Left lung (tissue), 10 donors: Measurements from ENCODE around the gene CGGBP1. TPM values are rescaled to one million over a fixed set of nuclear protein-coding genes. Genes with fewer than 3 reads are reported as not detected.

ENCODE experiments used
- ATAC-seq: fragments of 200-7000 bp; cut with Tn5 transposase; one replicate; pipeline ENCODE4 v1.9.1; 2020; ENCODE audit warnings: moderate library complexity
- DNase-seq, 4 donors: peaks; one replicate each; pipeline ENCODE4 v3.0.0-alpha.2; 2013 to 2020
- H3K27ac ChIP-seq, 2 donors: fragments of 200-600 bp; sonication (generic) in 1 of 2; one replicate each; pipeline versions ENCODE4 v1.5.0 to v1.8.0; 2020 to 2021
- H3K27me3 ChIP-seq, 2 donors: fragments of 200-600 bp; sonication (generic) in 1 of 2; one replicate each; pipeline versions ENCODE4 v1.5.0 to v1.8.0; 2020 to 2021
- H3K36me3 ChIP-seq, 2 donors: fragments of 200-600 bp; sonication (generic) in 1 of 2; one replicate each; pipeline versions ENCODE4 v1.5.0 to v1.8.0; 2020 to 2021
- H3K4me1 ChIP-seq, 2 donors: fragments of 200-600 bp; one replicate each; pipeline ENCODE4 v1.8.0; 2021
- H3K4me3 ChIP-seq, 2 donors: fragments of 200-600 bp; sonication (generic) in 1 of 2; one replicate each; pipeline versions ENCODE4 v1.5.0 to v1.8.0; 2020 to 2021; ENCODE audit warnings: mild to moderate bottlenecking in 1 of 2
- H3K9me3 ChIP-seq, 2 donors: fragments of 200-600 bp; sonication (generic) in 1 of 2; one replicate each; pipeline versions ENCODE4 v1.5.0 to v1.8.0; 2020 to 2021
- intact Hi-C, 2 donors: fragments of 100-400 bp; cut with DNase I; formaldehyde crosslinking; loops; one replicate each; pipeline versions ENCODE4 v1.11.2 to v1.14.2; 2022
- polyA plus RNA-seq, 6 donors: library from polyadenylated mRNA; unstranded; fragments of 120-200 nt; gene quantifications; one replicate each; pipeline ENCODE4 v1.2.1, GENCODE V29; 2013; ENCODE audit not compliant: insufficient read length in 6 of 6
- total RNA-seq, 2 donors: library from RNA; stranded (reverse); fragmentation: NEBNext Ultra II Directional; extraction: Animal tissue kit (Norgen Biotek cat#: 25700); gene quantifications; one replicate each; pipeline ENCODE4 v1.2.1, GENCODE V29; 2021
- TF ChIP-seq, protein P1 (sequence below), 2 donors: fragments of 200-600 bp; sonication (generic) in 1 of 2; IDR thresholded peaks; one replicate each; pipeline versions ENCODE4 v1.5.0 to v1.8.0; 2021; ENCODE audit warnings: antibody characterized with exemption in 2 of 2
- donor health status: DM: no; HTN: yes; CAD: no.
- donor health status: DM: no; HTN: no; CAD: no.

CGGBP1 gene
- total and polyA plus RNA-seq, 8 donors: 62.3 to 142 (median 128) TPM

DNA sequence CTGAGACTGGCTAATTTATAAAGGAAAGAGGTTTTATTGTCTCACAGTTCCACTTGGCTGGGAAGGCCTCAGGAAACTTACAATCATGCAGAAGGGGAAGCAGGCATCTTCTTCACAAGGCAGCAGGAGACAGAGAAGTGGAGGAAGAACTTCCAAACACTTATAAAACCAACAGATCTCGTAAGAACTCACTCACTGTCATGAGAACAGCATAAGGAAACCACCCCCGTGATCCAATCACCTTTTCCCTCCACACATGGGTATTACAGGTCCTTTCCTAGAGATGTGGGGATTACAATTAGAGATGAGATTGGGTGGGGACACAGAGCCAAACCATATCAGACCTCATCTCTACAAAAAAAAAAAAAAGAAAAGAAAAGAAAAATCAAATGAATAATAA is 25.7 kb downstream of the CGGBP1 start:
- TF ChIP-seq, protein P1, sequence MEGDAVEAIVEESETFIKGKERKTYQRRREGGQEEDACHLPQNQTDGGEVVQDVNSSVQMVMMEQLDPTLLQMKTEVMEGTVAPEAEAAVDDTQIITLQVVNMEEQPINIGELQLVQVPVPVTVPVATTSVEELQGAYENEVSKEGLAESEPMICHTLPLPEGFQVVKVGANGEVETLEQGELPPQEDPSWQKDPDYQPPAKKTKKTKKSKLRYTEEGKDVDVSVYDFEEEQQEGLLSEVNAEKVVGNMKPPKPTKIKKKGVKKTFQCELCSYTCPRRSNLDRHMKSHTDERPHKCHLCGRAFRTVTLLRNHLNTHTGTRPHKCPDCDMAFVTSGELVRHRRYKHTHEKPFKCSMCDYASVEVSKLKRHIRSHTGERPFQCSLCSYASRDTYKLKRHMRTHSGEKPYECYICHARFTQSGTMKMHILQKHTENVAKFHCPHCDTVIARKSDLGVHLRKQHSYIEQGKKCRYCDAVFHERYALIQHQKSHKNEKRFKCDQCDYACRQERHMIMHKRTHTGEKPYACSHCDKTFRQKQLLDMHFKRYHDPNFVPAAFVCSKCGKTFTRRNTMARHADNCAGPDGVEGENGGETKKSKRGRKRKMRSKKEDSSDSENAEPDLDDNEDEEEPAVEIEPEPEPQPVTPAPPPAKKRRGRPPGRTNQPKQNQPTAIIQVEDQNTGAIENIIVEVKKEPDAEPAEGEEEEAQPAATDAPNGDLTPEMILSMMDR (IDR thresholded peaks at IDR 0.05): no peak

DNA sequence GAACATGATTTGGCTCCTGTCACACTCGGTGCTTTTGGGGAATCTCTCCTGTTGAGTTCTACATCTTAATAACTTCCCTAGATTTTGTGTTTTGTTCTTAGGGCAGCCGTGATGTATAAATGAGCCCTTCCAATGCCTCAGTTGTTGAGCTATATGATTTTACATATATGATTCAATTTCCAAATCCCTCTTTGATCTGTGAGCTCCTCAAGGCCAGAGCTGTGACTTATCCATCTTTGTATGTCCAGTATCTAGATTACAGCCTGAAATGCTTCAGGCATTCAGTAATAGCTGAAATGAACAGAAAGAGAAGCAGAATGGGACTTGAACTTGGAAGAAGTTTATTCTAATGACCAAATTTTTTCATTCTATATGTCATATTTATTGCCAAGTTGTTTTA is 26.6 kb downstream of the CGGBP1 start:
- Histone ChIP-seq H3K9me3 (no peaks in the 10 kb centered on the region), H3K4me1 (peaks cover 0 to 34% of the 10 kb centered on the region in 2 donors), H3K27me3 (no peaks in the 10 kb centered on the region), H3K36me3 (no peaks in the 10 kb centered on the region), H3K27ac (peak overlapping the region; percentile 29 to 62), H3K4me3 (peak overlapping the region; percentile 6 to 34)
- intact Hi-C loops: no loop called here
- TF ChIP-seq, protein P1 (IDR thresholded peaks at IDR 0.05): no peak
- no peak for ATAC-seq
- no peak for DNase-seq

More for the DNA sequence above, 25.7 kb downstream of the CGGBP1 start:
- Histone ChIP-seq H3K4me1 (peaks cover 0 to 34% of the 10 kb centered on the region in 2 donors), H3K27ac (no peak overlapping the region), H3K36me3 (no peaks in the 10 kb centered on the region), H3K9me3 (no peaks in the 10 kb centered on the region), H3K4me3 (no peak overlapping the region), H3K27me3 (no peaks in the 10 kb centered on the region)
- no peak for ATAC-seq
- DNase-seq: no peak
- intact Hi-C loops: no loop called here

DNA sequence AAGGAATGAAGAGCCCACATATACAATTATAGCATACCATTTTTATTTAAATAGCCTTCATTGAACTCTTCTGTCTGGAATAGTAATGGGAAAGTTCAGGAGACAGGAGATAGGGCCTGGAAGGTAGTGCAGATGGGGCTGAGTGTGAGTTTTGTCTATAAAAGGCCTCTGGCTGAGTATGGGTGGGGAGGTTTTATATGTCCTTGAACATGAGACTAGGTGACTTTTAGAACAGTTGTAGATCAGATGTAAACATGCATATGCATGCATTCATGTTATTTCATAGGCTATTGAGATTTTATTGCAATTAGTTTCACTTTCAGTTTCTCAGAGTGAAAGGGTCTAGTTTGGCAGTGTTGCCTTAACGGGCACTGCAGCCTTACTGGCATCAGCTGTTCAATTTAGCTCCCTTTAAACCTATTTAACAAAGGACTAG is 27.1 kb downstream of the CGGBP1 start:
- DNase-seq (peak in 2 of 4 donors; percentile 10 to 12), ATAC-seq (peak; percentile 80)
- TF ChIP-seq, protein P1 (IDR thresholded peaks at IDR 0.05): no peak
- Histone ChIP-seq H3K27me3 (no peaks in the 10 kb centered on the region), H3K27ac (peak overlapping the region; percentile 29 to 62), H3K4me1 (peaks cover 0 to 34% of the 10 kb centered on the region in 2 donors), H3K9me3 (no peaks in the 10 kb centered on the region), H3K36me3 (no peaks in the 10 kb centered on the region), H3K4me3 (peak overlapping the region; percentile 6 to 34)
- intact Hi-C loops: no loop called here

DNA sequence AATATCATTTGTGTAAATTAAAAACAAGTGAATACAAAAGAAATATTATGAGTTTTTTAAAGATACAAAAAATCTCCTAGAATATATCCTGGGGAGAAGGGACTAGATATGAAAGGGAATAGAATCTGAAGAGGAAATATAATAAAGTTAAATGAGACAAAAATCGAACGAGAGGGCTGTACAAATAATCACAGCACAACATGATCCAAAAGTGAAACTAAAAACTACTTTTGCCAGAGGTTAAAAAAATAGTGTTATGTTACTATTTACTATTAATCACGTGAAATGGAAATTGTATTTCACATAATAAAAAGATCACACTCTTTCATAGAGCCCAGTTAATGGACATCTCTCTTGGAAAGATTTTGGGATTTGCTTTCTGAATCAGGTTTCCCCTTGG is 28.6 kb downstream of the CGGBP1 start:
- ATAC-seq: no peak
- no peaks in the 10 kb centered on the region for H3K27me3 ChIP-seq
- H3K4me1 ChIP-seq: peaks cover 0 to 34% of the 10 kb centered on the region in 2 donors
- H3K27ac ChIP-seq: no peak overlapping the region
- H3K36me3 ChIP-seq: no peaks in the 10 kb centered on the region
- intact Hi-C loops: no loop called here
- no peak for DNase-seq
- peaks cover 0 to 9% of the 10 kb centered on the region in 2 donors for H3K9me3 ChIP-seq
- TF ChIP-seq, protein P1 (IDR thresholded peaks at IDR 0.05): no peak
- peak overlapping the region in 1 of 2 donors; percentile 2 for H3K4me3 ChIP-seq

DNA sequence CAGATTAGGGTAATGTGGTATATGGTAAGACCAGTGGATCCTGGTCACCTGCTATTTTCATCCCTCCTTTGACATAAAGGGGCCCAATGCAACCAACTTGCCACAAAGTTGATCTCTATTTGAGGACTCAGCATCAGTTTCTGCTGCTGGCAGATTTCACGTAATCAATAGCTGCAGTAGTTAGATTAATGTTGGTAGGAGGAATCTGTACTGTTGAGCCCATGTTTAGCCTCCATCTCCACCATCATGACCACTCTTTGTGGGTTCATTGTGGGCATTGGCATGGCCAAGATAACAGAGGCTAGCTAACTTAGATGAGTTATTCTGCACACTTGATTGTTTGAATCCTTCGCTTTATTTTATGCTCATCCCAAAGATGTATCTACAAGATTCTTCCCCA is 29.9 kb downstream of the CGGBP1 start:
- H3K4me3 ChIP-seq: no peak overlapping the region
- TF ChIP-seq, protein P1 (IDR thresholded peaks at IDR 0.05): no peak
- intact Hi-C loops: no loop called here
- H3K27me3 ChIP-seq: no peaks in the 10 kb centered on the region
- ATAC-seq (no peak), DNase-seq (no peak)
- H3K4me1 ChIP-seq: peaks cover 0 to 29% of the 10 kb centered on the region in 2 donors
- H3K36me3 ChIP-seq: no peaks in the 10 kb centered on the region
- H3K9me3 ChIP-seq: peaks cover 0 to 9% of the 10 kb centered on the region in 2 donors
- H3K27ac ChIP-seq: no peak overlapping the region
